Karpas-422 (cell line): ENCODE measurements around the gene MS4A1. TPM values are rescaled to one million over a fixed set of nuclear protein-coding genes. Genes with fewer than 3 reads are reported as not detected.
A peak's percentile ranks its signal among the peaks of the same experiment; 100 is the strongest.
"Not testable (repeated sequence)": the region's sequence is repeated elsewhere in the genome, so short reads cannot be mapped to it uniquely, and the experiment has no call there.

Source experiments
- DNase-seq: peaks from one replicate; pipeline ENCODE4 v3.0.0-alpha.2; 2015
- H2AFZ ChIP-seq: fragments of 200-600 bp; sonication (generic); 2 replicates; pipeline ENCODE4 v1.6.1; 2014; ENCODE audit warnings: antibody characterized with exemption, low read length, mixed read lengths
- H3K27ac ChIP-seq: fragments of 200-600 bp; sonication (generic); 2 replicates; pipeline ENCODE4 v1.5.1; 2014; ENCODE audit warnings: mild to moderate bottlenecking, low read length, moderate library complexity
- H3K27me3 ChIP-seq: fragments of 200-600 bp; sonication (generic); 2 replicates; pipeline ENCODE4 v1.6.1; 2014; ENCODE audit warnings: low read length, mixed read lengths
- H3K36me3 ChIP-seq: fragments of 200-600 bp; sonication (generic); 2 replicates; pipeline ENCODE4 v1.6.1; 2014; ENCODE audit warnings: low read length, mixed read lengths; ENCODE audit not compliant: insufficient read depth
- H3K4me1 ChIP-seq: fragments of 200-600 bp; sonication (generic); 2 replicates; pipeline ENCODE4 v1.6.1; 2014; ENCODE audit warnings: mild to moderate bottlenecking, low read length, mixed read lengths
- H3K4me2 ChIP-seq: fragments of 200-600 bp; sonication (generic); 2 replicates; pipeline ENCODE4 v1.6.1; 2014; ENCODE audit warnings: low read length, low read depth, mild to moderate bottlenecking; ENCODE audit not compliant: poor library complexity, severe bottlenecking
- H3K4me3 ChIP-seq: fragments of 200-600 bp; sonication (generic); 2 replicates; pipeline ENCODE4 v1.5.1; 2014; ENCODE audit warnings: mild to moderate bottlenecking, antibody characterized with exemption, low read length, mixed read lengths
- H3K79me2 ChIP-seq: fragments of 200-600 bp; sonication (generic); 2 replicates; pipeline ENCODE4 v1.6.1; 2014; ENCODE audit warnings: mild to moderate bottlenecking, low read length, mixed read lengths
- H3K9ac ChIP-seq: fragments of 200-600 bp; sonication (generic); 2 replicates; pipeline ENCODE4 v1.6.0; 2014; ENCODE audit warnings: low read length
- H3K9me2 ChIP-seq: fragments of 200-600 bp; sonication (generic), shearing (Covaris generic); replicated peaks from 2 replicates; pipeline ENCODE4 v1.6.0; 2014; ENCODE audit warnings: mild to moderate bottlenecking, low read length, moderate library complexity; ENCODE audit not compliant: insufficient read depth
- H3K9me3 ChIP-seq: fragments of 300-700, 200-600 bp; sonication (generic); 2 replicates; pipeline ENCODE4 v1.6.1; 2014; ENCODE audit warnings: low read length, mixed read lengths
- H4K20me1 ChIP-seq: fragments of 200-600 bp; sonication (generic); 2 replicates; pipeline ENCODE4 v1.6.1; 2014; ENCODE audit warnings: mild to moderate bottlenecking, antibody characterized with exemption, low read length, low read depth; ENCODE audit not compliant: insufficient read depth
- total RNA-seq: library from RNA; depleted of rRNA; stranded (reverse); fragments of >200 nt; shearing (Covaris generic); gene quantifications from 2 replicates; pipeline ENCODE4 v1.2.3, GENCODE V29; 2014; ENCODE audit warnings: low replicate concordance

MS4A1 gene
- total RNA-seq, 1 experiment from 2014 or later = 1,078 TPM

GRCh38 chr11:60447846-60448245 is 7.8 kb upstream of the MS4A1 start:
- H3K4me2 ChIP-seq = no peak overlapping the region
- 0 out of 2 replicates have a peak, but pooled peaks cover 2% of the 10 kb centered on the region for H3K9me2 ChIP-seq
- H3K9me3 ChIP-seq = no peaks in the 10 kb centered on the region
- H3K27ac ChIP-seq = no peak overlapping the region
- H4K20me1 ChIP-seq = no peaks in the 10 kb centered on the region
- H2AFZ ChIP-seq = no peak overlapping the region
- H3K4me3 ChIP-seq = no peak overlapping the region
- H3K4me1 ChIP-seq = peaks cover 26% of the 10 kb centered on the region
- H3K36me3 ChIP-seq = no peaks in the 10 kb centered on the region
- no peak for DNase-seq
- no peaks in the 10 kb centered on the region for H3K27me3 ChIP-seq
- no peaks in the 10 kb centered on the region for H3K79me2 ChIP-seq
- H3K9ac ChIP-seq = no peak overlapping the region

- not testable (repeated sequence) for H3K9ac ChIP-seq, DNase-seq, H3K27ac ChIP-seq, H3K4me3 ChIP-seq, H3K27me3 ChIP-seq, H3K79me2 ChIP-seq, H3K4me2 ChIP-seq, H4K20me1 ChIP-seq, H3K36me3 ChIP-seq, H3K9me2 ChIP-seq, H2AFZ ChIP-seq, H3K9me3 ChIP-seq
- H3K4me1 ChIP-seq = peaks cover 49% of the 10 kb centered on the region
Observed at GRCh38 chr11:60451185-60451584, 4.5 kb upstream of the MS4A1 start.

GRCh38 chr11:60454212-60454611 is 1.4 kb upstream of the MS4A1 start:
- H3K4me2 ChIP-seq = peak overlapping the region; percentile 67
- peaks cover 62% of the 10 kb centered on the region for H3K4me1 ChIP-seq
- H4K20me1 ChIP-seq = peaks cover 4% of the 10 kb centered on the region; the same call in 1 of the 2 replicates
- H3K79me2 ChIP-seq = peaks cover 35% of the 10 kb centered on the region
- DNase-seq = no peak
- H3K9me3 ChIP-seq = no peaks in the 10 kb centered on the region
- no peak overlapping the region for H2AFZ ChIP-seq
- peak overlapping the region; percentile 39; the same call in 1 of the 2 replicates for H3K4me3 ChIP-seq
- H3K36me3 ChIP-seq = peaks cover 20% of the 10 kb centered on the region
- peak overlapping the region; percentile 50 for H3K9ac ChIP-seq
- peak overlapping the region; percentile 98 for H3K27ac ChIP-seq
- H3K27me3 ChIP-seq = no peaks in the 10 kb centered on the region
- no peaks in the 10 kb centered on the region for H3K9me2 ChIP-seq

- Histone ChIP-seq H3K4me1 (peaks cover 85% of the 10 kb centered on the region), H3K9ac (peak overlapping the region; percentile 75), H3K27me3 (no peaks in the 10 kb centered on the region), H3K4me3 (peak overlapping the region; percentile 71), H3K9me2 (no peaks in the 10 kb centered on the region), H3K27ac (peak overlapping the region; percentile 98), H3K9me3 (no peaks in the 10 kb centered on the region), H2AFZ (no peak overlapping the region), H3K79me2 (peaks cover 61% of the 10 kb centered on the region), H4K20me1 (peaks cover 22% of the 10 kb centered on the region; the same call in 1 of the 2 replicates), H3K4me2 (peak overlapping the region; percentile 77), H3K36me3 (peaks cover 51% of the 10 kb centered on the region)
- peak; percentile 80 for DNase-seq
Observed at GRCh38 chr11:60457576-60457975, 1.9 kb downstream of the MS4A1 start.

GRCh38 chr11:60459345-60459744 is 3.7 kb downstream of the MS4A1 start:
- H3K79me2 ChIP-seq = peaks cover 61% of the 10 kb centered on the region
- peaks cover 69% of the 10 kb centered on the region for H3K36me3 ChIP-seq
- H2AFZ ChIP-seq = no peak overlapping the region
- no peaks in the 10 kb centered on the region for H3K9me2 ChIP-seq
- H3K27ac ChIP-seq = peak overlapping the region; percentile 98
- no peaks in the 10 kb centered on the region for H3K27me3 ChIP-seq
- H3K4me2 ChIP-seq = peak overlapping the region; percentile 77
- H3K9me3 ChIP-seq = no peaks in the 10 kb centered on the region
- H4K20me1 ChIP-seq = peaks cover 22% of the 10 kb centered on the region; the same call in 1 of the 2 replicates
- peaks cover 68% of the 10 kb centered on the region for H3K4me1 ChIP-seq
- peak overlapping the region; percentile 52 for H3K9ac ChIP-seq
- peak; percentile 70 for DNase-seq
- peak overlapping the region; percentile 71 for H3K4me3 ChIP-seq

GRCh38 chr11:60468829-60469228 is 13.2 kb downstream of the MS4A1 start:
- no peaks in the 10 kb centered on the region for H4K20me1 ChIP-seq
- no peak overlapping the region for H3K9ac ChIP-seq
- H3K36me3 ChIP-seq = peaks cover 69% of the 10 kb centered on the region
- no peaks in the 10 kb centered on the region for H3K79me2 ChIP-seq
- H3K4me2 ChIP-seq = no peak overlapping the region
- H2AFZ ChIP-seq = no peak overlapping the region
- no peaks in the 10 kb centered on the region for H3K9me3 ChIP-seq
- no peak for DNase-seq
- peaks cover 7% of the 10 kb centered on the region; the same call in 1 of the 2 replicates for H3K4me1 ChIP-seq
- H3K27ac ChIP-seq = peak overlapping the region; percentile 46; the same call in 1 of the 2 replicates
- no peaks in the 10 kb centered on the region for H3K27me3 ChIP-seq
- H3K4me3 ChIP-seq = no peak overlapping the region
- H3K9me2 ChIP-seq = no peaks in the 10 kb centered on the region

GRCh38 chr11:60469723-60470122 is 14.1 kb downstream of the MS4A1 start:
- Histone ChIP-seq H3K27me3 (no peaks in the 10 kb centered on the region), H2AFZ (no peak overlapping the region), H3K9me3 (no peaks in the 10 kb centered on the region), H3K4me1 (peaks cover 7% of the 10 kb centered on the region; the same call in 1 of the 2 replicates), H3K36me3 (peaks cover 60% of the 10 kb centered on the region), H3K79me2 (no peaks in the 10 kb centered on the region), H4K20me1 (no peaks in the 10 kb centered on the region), H3K9me2 (no peaks in the 10 kb centered on the region), H3K4me3 (no peak overlapping the region), H3K9ac (no peak overlapping the region), H3K4me2 (no peak overlapping the region), H3K27ac (peak overlapping the region; percentile 46)
- DNase-seq = no peak

GRCh38 chr11:60477035-60477445 is 21.4 kb downstream of the MS4A1 start:
- peak overlapping the region; percentile 69 for H3K4me2 ChIP-seq

More at GRCh38 chr11:60477035-60477445, 21.4 kb downstream of the MS4A1 start:
- H3K79me2 ChIP-seq = no peaks in the 10 kb centered on the region
- H2AFZ ChIP-seq = peak overlapping the region; percentile 79
- peak overlapping the region; percentile 54 for H3K9ac ChIP-seq
- H3K4me1 ChIP-seq = peaks cover 60% of the 10 kb centered on the region
- peak overlapping the region; percentile 95 for H3K27ac ChIP-seq
- no peaks in the 10 kb centered on the region for H3K36me3 ChIP-seq
- no peaks in the 10 kb centered on the region for H3K27me3 ChIP-seq
- no peaks in the 10 kb centered on the region for H4K20me1 ChIP-seq
- H3K9me2 ChIP-seq = no peaks in the 10 kb centered on the region
- H3K4me3 ChIP-seq = peak overlapping the region; percentile 2
- H3K9me3 ChIP-seq = no peaks in the 10 kb centered on the region
- DNase-seq = peak; percentile 89
